Medulla oblongata (tissue), 1 donor: Measurements from ENCODE around the gene ROMO1.

Source experiments
- DNase-seq: peaks from one replicate; pipeline ENCODE4 v3.0.0-alpha.2; 2015; ENCODE audit errors: extremely low spot score

The ROMO1 gene

DNA sequence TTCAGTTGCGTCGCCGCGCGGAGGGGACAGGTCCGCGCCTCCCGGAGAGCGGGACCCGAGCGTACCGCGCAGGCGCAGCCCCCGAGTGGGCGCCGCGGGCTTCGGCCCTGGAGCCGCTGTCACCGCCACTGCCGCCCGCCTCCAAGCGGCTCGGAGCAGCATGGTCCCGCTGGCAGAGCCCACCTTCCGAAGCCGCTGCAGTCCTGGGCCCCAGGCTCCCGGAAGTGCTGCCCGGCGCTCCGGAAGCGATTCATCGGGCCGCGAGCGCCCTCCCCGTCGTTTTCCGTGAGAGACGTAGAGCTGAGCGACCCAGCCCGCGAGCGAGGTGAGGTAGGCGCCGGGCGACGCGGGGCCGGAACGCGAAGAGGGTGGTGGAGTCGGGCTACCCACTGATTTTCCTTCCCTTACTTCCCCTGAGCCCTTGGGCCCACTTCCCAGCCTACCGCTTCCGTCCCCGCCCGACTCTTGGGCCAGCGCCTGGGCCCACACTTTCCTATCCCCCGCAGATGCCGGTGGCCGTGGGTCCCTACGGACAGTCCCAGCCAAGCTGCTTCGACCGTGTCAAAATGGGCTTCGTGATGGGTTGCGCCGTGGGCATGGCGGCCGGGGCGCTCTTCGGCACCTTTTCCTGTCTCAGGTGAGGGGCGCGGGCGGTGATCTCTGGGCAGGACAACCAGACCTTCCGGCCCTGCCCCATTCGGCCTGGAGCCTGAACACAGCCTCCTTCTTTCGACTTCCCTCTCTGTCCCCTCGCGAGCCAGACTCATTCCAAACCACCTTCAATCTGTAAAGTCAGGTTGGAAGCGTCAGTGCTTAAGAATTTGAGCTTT, at the start of gene ROMO1, which contains the start of gene NFS1:
Gene ROMO1, plus strand, starts transcription at position 279 of the 830 bp plus-strand sequence. Its CDS starts 228 bp downstream, at position 507.
Gene NFS1, minus strand, starts transcription at position 226 of the 830 bp plus-strand sequence. Its CDS starts 64 bp downstream, at position 162.
- peak; percentile 87 for DNase-seq

DNA sequence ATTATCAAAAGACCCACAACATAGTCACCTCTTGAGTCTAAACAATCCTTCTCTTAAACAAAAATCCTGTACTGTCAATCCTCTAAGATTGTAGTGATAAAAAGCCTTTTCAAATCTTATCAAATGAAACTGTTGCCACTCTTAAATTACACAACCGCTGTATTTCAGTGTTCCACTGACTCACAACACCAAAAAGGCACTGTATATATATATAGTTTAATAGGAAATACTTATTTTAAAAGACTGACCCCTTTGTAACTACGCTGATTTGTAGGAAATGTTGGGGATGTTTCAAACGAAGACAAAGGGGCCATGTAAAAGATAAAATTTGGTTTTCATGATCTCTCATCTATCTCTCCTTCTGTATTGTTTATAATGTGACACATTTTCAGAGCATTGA, 48.6 kb upstream of the ROMO1 start:
- DNase-seq, result no peak

DNA sequence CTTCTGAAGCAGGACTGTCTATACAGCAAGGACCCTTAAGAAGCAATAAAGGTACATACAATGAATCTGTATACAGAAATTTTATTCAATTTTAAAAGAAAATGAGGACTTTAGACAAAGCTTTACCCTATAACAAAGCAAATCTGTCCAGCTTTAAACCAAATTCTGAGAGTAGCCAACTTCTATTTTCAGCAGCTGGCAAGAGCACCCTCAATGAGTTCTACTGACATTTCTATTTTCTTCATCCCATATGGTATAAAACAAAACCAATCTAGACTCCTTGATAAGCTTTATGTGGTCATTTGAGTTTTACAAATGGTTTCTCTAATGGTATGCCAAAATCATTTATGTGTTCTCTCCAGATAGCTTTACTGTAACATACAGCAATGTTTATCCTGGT, 47.2 kb upstream of the ROMO1 start:
- no peak for DNase-seq

DNA sequence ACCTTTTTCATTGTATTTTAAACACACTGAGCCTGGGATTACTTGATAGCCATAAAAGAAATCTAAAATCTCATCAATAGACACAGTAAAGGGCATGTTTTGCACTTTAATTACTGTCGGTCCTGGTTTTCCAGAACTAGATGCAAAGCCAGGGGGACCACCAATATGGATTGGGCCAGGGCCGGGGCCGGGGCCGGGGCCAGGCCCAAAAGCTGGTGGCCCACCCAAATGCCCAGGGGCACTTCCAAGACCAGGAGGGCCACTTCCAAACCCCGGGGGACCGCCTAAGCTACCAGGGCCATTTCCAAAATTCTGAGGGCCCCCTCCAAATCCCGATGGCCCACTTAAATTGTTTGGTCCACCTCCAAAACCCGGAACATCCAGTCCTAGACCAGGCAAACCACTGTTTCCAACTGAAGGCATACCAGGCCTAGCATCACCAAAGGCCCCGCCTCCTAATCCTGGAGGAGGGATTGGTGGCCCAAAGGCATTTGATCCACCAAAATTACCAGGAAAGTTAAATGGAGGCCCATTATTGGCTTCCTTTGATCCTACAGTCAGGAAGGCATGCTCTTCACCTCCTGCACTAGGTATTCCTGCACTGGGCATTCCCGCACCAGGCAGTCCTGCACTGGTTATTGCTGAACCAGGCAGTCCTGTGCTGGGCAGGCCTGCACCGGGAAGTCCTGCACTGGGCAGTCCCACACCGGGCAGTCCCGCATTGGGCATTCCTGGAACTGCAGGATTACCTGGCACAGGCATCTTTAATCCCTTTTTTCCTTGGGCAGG, 46.4 kb upstream of the ROMO1 start:
- no peak for DNase-seq

DNA sequence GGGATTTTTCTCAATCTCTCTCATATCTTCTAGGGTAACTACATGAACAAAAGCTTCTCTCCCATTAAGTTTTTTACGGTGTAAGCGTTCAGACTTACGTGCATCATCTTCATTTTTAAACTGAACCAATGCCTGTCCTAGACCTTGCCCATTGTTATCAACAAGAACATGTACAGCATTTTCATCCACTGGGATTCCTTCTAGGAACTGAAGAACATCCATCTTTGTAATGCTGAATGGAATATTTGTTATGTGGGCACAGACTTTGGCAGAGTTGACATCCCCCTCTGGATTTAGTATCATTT, 45.8 kb upstream of the ROMO1 start:
- DNase-seq, result no peak

DNA sequence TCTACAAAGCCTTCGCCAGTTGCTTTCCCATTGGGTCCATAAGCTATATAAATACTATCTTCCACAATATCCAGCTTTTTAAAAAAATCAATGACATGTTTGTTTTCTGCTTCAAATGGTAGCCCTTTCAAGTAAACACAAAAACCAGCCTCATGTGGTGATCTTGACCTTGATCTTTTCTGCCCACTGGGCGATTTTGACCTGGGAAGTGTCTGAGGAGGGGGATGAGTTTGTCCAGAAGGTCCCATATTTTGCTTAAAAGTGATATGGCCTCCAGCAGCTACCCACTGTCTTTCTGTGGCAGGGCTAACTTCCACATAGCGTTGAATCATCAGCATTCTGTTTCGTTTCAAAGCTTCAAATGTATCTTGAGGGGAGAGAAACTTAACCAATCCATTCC, 45.3 kb upstream of the ROMO1 start:
- no peak for DNase-seq

DNA sequence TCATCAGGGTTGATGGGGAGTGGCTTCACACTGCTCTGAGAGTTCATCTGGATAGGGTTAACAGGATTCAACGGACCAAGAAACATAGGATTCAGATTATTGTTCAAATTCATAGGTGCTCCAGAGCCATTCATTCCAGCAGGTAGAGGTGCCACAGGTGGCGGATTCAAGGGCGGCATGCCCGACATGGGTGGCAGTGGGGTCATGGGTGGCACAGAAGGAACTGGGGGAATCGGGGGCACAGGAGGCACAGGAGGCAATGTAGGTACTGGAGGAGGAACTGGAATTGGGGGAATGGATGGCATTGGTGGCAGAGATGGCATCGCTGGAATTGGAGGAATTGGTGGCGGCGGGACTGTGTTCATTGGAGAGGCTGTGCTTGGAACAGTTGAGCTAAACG, 44.8 kb upstream of the ROMO1 start:
- no peak for DNase-seq

DNA sequence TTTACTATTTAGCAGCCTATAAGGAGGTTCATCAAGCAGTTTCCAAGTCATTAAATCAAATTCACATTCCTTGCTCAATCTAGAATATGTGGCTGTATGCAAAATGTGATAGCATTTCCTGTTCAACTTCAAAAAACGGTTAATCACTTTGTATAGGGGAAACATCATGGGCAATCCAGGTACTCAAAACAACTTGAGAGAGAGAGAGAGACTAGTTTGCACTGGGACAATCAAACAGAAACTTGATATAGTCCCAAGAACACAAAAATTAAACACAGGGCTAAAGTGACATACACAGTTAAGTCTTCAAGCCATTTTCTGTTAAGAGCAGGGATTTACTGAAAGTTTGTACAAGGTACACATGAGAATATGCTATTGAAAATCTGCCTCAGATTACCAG, 41.9 kb upstream of the ROMO1 start:
- no peak for DNase-seq

DNA sequence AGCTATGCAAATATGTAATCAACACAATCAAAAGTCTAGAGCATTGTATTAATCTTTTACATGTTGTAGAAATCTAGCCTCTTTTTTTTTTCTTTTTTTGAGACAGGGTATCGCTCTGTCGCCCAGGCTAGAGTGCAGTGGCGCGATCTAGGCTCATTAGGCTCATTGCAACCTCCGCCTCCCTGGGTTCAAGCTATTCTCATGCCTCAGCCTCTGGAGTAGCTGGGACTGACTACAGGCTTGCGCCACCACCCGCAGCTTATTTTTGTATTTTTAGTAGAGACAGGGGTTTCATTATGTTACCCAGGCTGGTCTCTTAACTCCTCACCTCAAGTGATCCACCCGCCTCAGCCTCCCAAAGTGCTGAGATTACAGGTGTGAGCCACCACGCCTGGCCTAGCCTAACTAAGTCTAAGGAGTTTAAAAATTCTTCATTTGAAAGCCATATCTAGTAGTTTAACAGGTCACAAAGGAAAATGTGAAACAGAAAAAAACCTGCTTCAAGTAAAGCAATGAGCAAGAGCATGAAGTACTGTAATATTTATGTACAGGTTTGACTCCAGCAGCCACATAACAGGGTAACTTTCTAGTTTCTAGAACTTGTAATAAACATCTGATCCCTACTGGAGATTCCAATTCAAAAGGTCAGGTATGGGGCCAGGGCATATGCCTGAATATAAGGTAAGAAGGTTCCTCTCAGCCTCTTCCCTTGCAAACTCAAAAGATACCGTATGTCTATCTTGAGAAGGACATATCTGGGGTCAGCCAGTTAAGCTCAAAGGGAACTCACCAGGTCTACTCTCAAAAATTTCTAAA, 38.9 kb upstream of the ROMO1 start:
- no peak for DNase-seq

DNA sequence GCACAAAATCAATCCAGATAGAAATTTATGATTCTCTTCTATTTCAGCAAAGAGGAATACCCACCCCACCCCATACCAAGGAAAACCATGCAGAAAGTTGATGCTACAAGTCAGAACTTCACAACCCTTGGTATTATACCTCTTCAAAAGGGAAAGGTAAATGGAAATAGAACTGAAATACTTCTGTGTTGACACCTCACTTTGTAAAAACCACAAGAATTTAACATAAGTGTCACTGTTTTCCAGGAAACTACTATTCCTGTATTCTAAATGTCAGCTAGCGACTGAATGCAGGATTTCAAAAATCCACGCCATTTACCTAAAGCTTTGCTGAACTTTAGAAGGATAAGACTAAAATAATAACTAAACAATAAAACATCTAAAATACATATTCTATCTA, 38.2 kb upstream of the ROMO1 start:
- no peak for DNase-seq

DNA sequence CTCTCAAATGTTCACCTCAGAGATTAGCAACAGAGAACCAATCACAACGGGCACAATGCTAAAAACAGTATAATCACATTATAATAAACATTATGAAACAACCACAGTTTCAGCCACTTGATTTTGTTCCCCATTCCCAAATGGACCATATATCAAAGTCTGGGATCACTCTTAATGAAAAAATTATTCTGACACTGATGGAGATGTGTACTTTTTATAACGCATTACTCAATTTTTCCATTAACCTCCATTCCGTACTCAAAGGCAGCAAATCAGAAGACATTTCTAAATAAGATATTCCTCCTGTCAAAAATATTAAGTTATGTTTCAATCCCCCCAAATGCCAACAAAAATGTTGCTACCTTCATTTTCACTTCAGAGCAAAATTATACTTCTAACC, 37.3 kb upstream of the ROMO1 start:
- DNase-seq, result no peak

DNA sequence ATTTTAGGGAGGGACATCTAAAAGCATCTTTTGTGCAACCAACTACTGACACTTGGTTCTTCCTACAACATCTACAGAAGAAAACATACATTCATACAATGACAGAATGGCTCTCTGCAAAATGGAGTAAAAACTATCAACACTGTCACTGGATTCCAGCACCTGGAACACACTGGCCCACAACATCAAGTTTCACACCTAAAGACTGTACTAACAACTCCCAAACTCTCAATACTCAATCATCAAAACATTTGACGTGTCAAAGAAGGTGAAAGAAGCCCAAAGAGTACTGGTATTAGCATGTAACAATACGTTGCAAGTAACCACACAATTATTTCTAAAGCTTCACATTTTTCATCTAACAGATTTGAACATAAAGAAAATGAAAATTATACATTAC, 36.7 kb upstream of the ROMO1 start:
- no peak for DNase-seq

DNA sequence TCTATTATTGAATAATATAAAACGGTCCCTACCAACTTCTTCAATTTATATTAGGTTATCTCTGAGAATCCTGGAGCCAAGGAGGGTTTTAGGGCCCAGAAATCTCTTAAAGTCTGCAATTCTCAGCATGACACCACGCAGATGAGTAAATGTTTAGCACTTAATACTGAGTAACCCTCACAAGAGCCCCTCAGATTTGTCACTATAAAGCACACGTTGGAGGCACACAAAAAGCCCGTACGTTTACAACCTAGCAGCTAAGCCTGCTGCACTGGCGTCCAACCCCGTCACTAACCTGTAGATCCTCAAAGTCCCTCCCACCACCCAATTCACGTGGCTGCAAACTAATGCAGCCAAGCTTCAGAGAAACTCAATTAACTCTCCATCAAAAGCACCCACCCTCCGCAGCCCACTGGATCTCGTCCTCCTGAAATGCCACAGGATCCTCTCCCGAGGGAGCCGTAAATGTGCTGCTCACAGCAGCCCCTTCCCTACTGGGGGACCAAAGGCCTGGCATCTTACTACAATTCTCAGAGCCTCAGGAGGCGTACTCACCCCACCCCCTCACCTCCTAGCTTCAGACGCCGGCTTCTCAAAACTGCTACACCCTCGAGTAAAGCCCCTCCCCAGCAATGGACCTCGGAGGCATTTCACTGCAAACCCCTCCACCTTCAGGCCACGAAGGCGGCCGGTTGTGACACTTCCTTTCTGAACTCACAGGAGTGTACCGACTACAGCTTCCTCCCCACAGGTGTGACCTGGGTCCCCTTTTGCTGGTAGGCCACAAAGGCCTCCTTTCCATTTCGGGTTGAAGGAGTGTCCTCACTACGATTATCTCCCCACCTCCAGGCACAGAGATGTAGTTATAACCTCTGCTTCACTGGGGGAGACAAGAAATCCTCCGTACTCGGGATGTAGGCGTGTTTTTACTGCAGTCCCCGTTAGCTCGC, 35.4 kb upstream of the ROMO1 start:
- peak; percentile 51 for DNase-seq

DNA sequence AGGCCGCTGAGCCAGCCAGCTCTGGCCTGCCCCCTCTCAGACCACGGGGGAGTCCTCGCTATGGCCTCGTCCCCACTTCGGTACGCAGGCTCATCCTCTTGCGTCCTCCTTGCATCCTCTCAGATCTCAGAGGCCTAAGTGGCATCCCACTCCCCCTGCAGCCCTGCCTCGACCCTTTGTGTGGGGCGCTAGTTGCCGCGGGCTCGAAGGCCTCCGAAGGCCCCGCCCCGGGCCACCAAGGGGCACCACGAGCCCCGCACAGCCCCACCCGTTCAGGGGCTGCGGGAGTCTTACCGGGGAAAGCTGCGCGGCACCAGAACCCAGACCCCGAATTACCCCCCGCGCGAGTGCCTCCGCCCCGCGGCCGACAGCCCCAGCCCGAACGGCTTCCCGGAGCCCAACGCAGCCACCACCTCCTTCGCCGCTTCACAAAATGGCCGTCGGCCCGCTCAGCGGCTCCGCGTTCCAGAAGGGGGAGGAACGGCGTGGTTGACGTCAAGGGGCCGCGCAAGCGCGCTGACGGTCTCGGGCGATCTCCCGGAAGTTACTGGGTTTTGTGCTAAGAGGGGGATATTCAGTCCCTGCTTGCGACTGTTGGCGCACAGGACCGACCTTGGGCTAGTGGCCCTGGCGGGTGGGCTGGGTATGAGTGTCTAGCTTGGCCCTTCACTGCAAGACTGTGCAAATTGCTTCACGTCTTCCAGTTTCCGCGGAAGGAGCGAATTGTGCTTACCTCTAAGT, 34.6 kb upstream of the ROMO1 start, which contains the start of the genes CPNE1 and RBM12:
Gene CPNE1, minus strand, starts transcription at position 435 of the 741 bp plus-strand sequence. CDS start 31,977 bp downstream, outside the sequence.
Gene RBM12, minus strand, starts transcription at position 435 of the 741 bp plus-strand sequence. CDS start 9,578 bp downstream, outside the sequence.
- DNase-seq, result peak; percentile 94

DNA sequence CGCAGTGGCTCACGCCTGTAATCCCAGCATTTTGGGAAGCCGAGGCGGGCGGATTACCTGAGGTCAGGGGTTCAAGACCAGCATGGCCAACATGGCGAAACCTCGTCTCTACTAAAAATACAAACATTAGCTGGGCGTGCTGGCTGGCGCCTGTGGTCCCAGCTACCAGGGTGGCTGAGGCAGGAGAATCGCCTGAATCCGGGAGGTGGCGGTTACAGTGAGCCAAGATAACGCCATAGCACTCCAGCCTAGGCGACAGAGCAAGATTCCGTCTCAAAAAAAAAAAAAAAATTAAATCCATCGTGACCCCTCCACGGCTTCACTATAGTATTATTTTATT, 33.3 kb upstream of the ROMO1 start:
- no peak for DNase-seq

DNA sequence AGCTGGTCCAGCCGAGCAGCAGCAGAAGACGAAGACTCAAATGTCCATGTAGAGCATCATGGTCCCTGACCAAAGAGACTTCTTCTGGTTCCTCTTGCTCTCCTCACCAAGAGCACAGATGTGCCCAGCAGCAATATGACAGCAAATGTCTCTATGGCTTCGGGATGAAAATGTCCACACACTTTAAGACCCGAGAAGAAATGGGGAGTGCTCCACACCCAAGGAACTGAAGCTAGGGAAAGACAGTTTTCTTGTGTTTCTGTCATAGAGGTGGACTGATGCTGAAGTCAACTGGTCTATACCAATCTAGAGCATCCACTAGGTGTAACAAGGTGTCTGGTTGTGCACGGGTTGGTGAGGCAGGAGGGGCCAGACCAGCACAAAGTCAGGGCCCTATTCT, 30.0 kb upstream of the ROMO1 start:
- DNase-seq, result no peak

DNA sequence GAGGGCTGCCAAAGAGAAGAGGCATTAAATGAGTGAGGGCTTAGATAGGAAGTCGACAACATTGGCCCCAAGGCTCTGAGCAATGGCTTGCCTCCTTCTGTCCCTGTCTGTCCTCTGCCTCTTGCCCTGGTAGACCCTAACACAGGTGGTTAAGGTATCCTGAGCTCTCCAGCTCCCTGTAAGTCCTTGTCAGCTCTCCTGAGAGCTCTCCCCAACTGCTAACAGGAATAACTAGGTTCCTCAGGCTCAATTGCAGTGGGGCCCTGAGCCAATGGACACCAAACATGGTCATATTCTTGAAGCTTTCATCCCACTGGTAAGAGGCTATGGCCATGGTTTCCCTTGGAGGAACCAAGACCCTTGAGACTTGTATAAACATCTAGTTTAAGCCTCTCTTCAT, 29.5 kb upstream of the ROMO1 start:
- DNase-seq, result no peak

DNA sequence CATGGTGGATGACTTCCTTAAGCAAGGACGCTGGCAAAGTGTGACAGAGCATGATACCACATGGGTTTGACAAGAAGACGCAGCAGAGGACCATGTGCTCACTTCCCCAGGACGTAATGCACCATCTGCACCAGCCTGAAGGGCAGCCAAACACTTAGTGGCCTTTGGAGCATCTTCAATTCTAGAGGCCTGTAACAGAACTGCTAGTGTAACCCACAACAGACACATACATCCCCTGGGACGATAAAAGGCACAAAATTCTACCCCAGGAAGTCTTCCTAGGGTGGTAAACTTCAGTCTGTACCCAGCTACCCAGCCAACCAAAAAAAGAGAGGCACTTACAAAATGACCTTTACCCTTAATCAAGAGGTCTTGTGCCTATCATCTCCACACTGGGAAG, 25.3 kb upstream of the ROMO1 start:
- DNase-seq, result no peak

DNA sequence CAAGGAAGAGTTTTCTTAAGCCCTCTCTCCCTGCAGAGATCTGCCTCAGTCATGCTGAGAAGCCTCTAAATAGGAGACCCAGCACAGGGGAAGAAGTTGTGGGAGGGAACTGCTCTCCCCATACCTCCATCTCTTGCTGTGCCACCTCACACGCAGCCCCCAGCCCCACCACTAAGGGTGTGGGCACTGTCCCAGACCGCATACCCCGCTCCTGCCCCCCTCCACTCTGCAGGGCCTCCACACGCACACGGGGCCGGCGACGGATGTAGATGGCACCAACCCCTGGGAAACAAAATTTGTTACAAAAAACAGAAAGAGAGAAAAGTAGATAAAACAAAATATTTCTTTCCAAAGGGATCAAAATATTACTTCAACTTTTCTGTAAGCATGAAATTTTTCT, 24.3 kb upstream of the ROMO1 start:
- DNase-seq, result no peak

DNA sequence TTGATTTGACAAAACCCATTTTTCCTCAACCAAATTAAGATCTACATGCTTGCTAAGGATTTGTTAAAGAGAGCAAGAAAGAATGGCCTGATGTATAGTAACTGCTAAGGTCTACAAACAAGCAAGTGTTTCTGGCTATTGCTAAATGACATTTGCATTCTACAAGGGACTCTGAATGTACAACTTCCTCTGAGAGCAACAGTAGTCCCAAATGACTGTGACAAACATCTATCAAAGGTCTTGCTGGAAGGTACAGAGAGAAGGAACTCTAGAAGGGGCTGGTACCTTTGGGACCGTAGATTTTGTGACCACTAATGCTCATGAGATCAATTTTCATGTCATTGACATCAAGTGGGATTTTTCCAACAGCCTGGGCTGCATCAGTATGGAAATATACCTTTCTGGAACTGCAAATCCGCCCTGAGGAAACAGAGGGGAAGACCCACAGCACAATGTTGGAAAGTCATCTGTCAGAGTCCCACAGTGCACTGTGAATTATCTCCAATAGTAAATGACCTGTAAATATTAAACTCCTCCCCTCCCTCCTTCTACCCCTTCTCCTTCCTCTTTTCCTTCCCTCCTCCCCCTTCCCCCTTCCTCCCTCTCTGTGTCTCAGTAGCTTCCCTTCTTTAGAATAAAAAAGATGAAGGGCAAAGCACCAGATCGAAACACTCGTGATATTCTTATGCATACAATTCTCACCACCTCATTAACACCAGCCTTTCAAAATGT, 18.6 kb upstream of the ROMO1 start:
- DNase-seq, result no peak
